ENCODE data around the gene CNTD1.
"Not testable (repeated sequence)": the region's sequence is repeated elsewhere in the genome, so short reads cannot be mapped to it uniquely, and the experiment has no call there.

The CNTD1 gene

GRCh38 chr17:42851371-42852240 is 52.9 kb downstream of the CNTD1 start:
- not testable (repeated sequence) for H3K4me3 ChIP-seq (ENCODE audit: low read length)

DNA sequence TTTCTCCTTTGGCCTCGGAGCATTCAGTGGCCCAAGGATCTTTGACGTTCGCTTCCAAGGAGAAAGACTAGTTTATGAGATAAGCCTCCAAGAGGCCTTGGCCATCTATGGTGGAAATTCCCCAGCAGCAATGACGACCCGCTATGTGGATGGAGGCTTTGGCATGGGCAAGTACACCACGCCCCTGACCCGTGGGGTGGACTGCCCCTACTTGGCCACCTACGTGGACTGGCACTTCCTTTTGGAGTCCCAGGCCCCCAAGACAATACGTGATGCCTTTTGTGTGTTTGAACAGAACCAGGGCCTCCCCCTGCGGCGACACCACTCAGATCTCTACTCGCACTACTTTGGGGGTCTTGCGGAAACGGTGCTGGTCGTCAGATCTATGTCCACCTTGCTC is 53.7 kb downstream of the CNTD1 start:
- Histone ChIP-seq H3K27ac (ENCODE audit: low read length) (no peak overlapping the region), H3K9me3 (ENCODE audit: control insufficient read depth, low read depth, low read length) (no peaks in the 10 kb centered on the region), H3K36me3 (ENCODE audit: control insufficient read depth, low read depth, low read length) (no peaks in the 10 kb centered on the region), H3K9ac (ENCODE audit: low read length) (no peak overlapping the region), H3K4me1 (ENCODE audit: control insufficient read depth, low read depth, low read length) (no peaks in the 10 kb centered on the region), H3K27me3 (ENCODE audit: control insufficient read depth, insufficient read depth, low read length) (no peaks in the 10 kb centered on the region), H3K4me3 (ENCODE audit: low read length) (no peak overlapping the region)

More at GRCh38 chr17:42851371-42852240, 52.9 kb downstream of the CNTD1 start:
- not testable (repeated sequence) for H3K9ac ChIP-seq (ENCODE audit: low read length); H3K4me1 ChIP-seq (ENCODE audit: control insufficient read depth, low read depth, low read length); H3K36me3 ChIP-seq (ENCODE audit: control insufficient read depth, low read depth, low read length); H3K27me3 ChIP-seq (ENCODE audit: control insufficient read depth, insufficient read depth, low read length); H3K27ac ChIP-seq (ENCODE audit: low read length); H3K9me3 ChIP-seq (ENCODE audit: control insufficient read depth, low read depth, low read length)

DNA sequence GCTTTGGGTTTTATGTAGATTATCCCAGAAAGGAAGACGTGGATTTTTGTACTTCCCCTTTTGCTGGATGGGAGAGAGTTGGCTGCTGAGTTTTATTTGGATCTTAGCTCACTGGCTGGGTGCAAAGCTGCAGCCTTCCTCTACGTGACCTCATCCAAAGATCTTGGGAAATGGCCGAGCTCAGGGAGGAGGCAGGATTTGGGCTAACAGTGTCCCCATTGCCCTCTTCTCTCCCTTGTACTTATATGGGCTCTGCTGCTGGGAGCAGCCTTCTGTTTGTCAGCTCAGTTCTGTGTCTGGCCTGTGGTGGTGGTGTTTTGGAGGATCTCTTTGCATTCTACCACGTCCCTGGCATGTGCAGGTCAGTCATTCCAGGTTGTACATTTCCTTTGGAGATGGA is 54.3 kb downstream of the CNTD1 start:
- no peaks in the 10 kb centered on the region for H3K27me3 ChIP-seq (ENCODE audit: control insufficient read depth, insufficient read depth, low read length)
- no peaks in the 10 kb centered on the region for H3K9me3 ChIP-seq (ENCODE audit: control insufficient read depth, low read depth, low read length)
- no peak overlapping the region for H3K9ac ChIP-seq (ENCODE audit: low read length)
- no peaks in the 10 kb centered on the region for H3K4me1 ChIP-seq (ENCODE audit: control insufficient read depth, low read depth, low read length)
- H3K4me3 ChIP-seq (ENCODE audit: low read length), result no peak overlapping the region
- H3K36me3 ChIP-seq (ENCODE audit: control insufficient read depth, low read depth, low read length), result no peaks in the 10 kb centered on the region
- no peak overlapping the region for H3K27ac ChIP-seq (ENCODE audit: low read length)

DNA sequence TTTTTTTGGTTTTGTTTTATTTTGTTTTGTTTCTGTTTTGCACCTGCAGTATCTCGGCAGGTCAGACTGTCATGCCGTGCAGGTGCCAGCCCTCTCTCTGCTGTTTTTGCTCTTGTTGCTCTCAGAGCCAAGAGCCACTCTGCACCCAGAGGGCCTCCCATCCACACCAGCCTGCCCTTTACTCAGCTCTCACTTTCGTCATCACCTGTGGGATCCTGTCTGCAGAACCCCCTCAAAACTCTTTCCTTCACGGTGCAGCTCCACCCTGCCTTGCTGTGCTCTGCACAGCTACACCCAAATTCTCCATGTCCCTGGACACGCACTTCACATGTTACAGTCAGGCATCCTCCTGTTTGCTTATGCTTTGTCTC is 54.9 kb downstream of the CNTD1 start:
- H3K4me1 ChIP-seq (ENCODE audit: control insufficient read depth, low read depth, low read length), result no peaks in the 10 kb centered on the region
- no peaks in the 10 kb centered on the region for H3K27me3 ChIP-seq (ENCODE audit: control insufficient read depth, insufficient read depth, low read length)
- H3K4me3 ChIP-seq (ENCODE audit: low read length), result no peak overlapping the region
- H3K36me3 ChIP-seq (ENCODE audit: control insufficient read depth, low read depth, low read length), result no peaks in the 10 kb centered on the region
- no peak overlapping the region for H3K9ac ChIP-seq (ENCODE audit: low read length)
- no peak overlapping the region for H3K27ac ChIP-seq (ENCODE audit: low read length)
- H3K9me3 ChIP-seq (ENCODE audit: control insufficient read depth, low read depth, low read length), result no peaks in the 10 kb centered on the region

- H3K4me3 ChIP-seq (ENCODE audit: low read length), result no peak overlapping the region
- H3K9me3 ChIP-seq (ENCODE audit: control insufficient read depth, low read depth, low read length), result no peaks in the 10 kb centered on the region
- H3K9ac ChIP-seq (ENCODE audit: low read length), result no peak overlapping the region
- no peak overlapping the region for H3K27ac ChIP-seq (ENCODE audit: low read length)
- H3K36me3 ChIP-seq (ENCODE audit: control insufficient read depth, low read depth, low read length), result no peaks in the 10 kb centered on the region
- H3K4me1 ChIP-seq (ENCODE audit: control insufficient read depth, low read depth, low read length), result no peaks in the 10 kb centered on the region
- no peaks in the 10 kb centered on the region for H3K27me3 ChIP-seq (ENCODE audit: control insufficient read depth, insufficient read depth, low read length)
These were observed 55.5 kb downstream of the CNTD1 start for GRCh38 chr17:42853968-42854790.

DNA sequence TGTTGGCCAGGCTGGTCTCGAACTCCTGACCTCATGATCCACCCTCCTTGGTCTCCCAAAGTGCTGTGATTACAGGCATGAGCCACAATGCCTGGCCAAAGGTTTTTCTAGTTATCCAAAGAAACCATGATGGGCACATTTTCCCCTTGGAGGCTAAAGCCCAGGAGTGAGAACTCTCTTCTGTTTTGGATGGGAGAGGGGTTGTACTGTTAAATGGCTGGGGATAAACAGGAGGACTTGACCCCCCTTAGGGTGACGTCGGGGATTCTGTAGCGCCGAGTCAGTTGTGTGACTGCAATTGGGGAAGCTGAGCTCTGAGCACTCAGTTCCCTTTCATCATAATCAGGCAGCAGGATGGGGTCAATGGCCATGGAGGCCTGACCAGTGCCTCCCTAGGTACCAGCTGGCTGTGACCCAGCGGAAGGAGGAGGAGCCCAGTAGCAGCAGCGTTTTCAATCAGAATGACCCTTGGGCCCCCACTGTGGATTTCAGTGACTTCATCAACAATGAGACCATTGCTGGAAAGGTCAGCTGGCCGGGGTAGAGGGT is 56.5 kb downstream of the CNTD1 start:
- Histone ChIP-seq H3K9me3 (ENCODE audit: control insufficient read depth, low read depth, low read length) (no peaks in the 10 kb centered on the region), H3K27ac (ENCODE audit: low read length) (no peak overlapping the region), H3K36me3 (ENCODE audit: control insufficient read depth, low read depth, low read length) (no peaks in the 10 kb centered on the region), H3K4me1 (ENCODE audit: control insufficient read depth, low read depth, low read length) (no peaks in the 10 kb centered on the region), H3K4me3 (ENCODE audit: low read length) (no peak overlapping the region), H3K27me3 (ENCODE audit: control insufficient read depth, insufficient read depth, low read length) (no peaks in the 10 kb centered on the region), H3K9ac (ENCODE audit: low read length) (no peak overlapping the region)

GRCh38 chr17:42856093-42856492 is 57.4 kb downstream of the CNTD1 start:
- not testable (repeated sequence) for H3K27me3 ChIP-seq (ENCODE audit: control insufficient read depth, insufficient read depth, low read length); H3K4me1 ChIP-seq (ENCODE audit: control insufficient read depth, low read depth, low read length)

GRCh38 chr17:42856516-42856915 is 57.9 kb downstream of the CNTD1 start:
- not testable (repeated sequence) for H3K4me3 ChIP-seq (ENCODE audit: low read length); H3K27ac ChIP-seq (ENCODE audit: low read length); H3K36me3 ChIP-seq (ENCODE audit: control insufficient read depth, low read depth, low read length); H3K4me1 ChIP-seq (ENCODE audit: control insufficient read depth, low read depth, low read length); H3K27me3 ChIP-seq (ENCODE audit: control insufficient read depth, insufficient read depth, low read length); H3K9me3 ChIP-seq (ENCODE audit: control insufficient read depth, low read depth, low read length); H3K9ac ChIP-seq (ENCODE audit: low read length)

More at GRCh38 chr17:42856093-42856492, 57.4 kb downstream of the CNTD1 start:
- H3K4me3 ChIP-seq (ENCODE audit: low read length); H3K9ac ChIP-seq (ENCODE audit: low read length); H3K27ac ChIP-seq (ENCODE audit: low read length); H3K36me3 ChIP-seq (ENCODE audit: control insufficient read depth, low read depth, low read length); H3K9me3 ChIP-seq (ENCODE audit: control insufficient read depth, low read depth, low read length): not testable (repeated sequence)

- H3K36me3 ChIP-seq (ENCODE audit: control insufficient read depth, low read depth, low read length), result no peaks in the 10 kb centered on the region
- H3K9me3 ChIP-seq (ENCODE audit: control insufficient read depth, low read depth, low read length), result no peaks in the 10 kb centered on the region
- no peak overlapping the region for H3K4me3 ChIP-seq (ENCODE audit: low read length)
- no peak overlapping the region for H3K27ac ChIP-seq (ENCODE audit: low read length)
- no peaks in the 10 kb centered on the region for H3K4me1 ChIP-seq (ENCODE audit: control insufficient read depth, low read depth, low read length)
- H3K9ac ChIP-seq (ENCODE audit: low read length), result no peak overlapping the region
- no peaks in the 10 kb centered on the region for H3K27me3 ChIP-seq (ENCODE audit: control insufficient read depth, insufficient read depth, low read length)
These were observed 58.7 kb downstream of the CNTD1 start for GRCh38 chr17:42857389-42857788.

Measured in iPS-18a (cell line).